Pons (tissue), 1 donor: Measurements from ENCODE around the gene PLK2.

Source experiments
- DNase-seq: peaks from one replicate; pipeline ENCODE4 v3.0.0-alpha.2; 2016; ENCODE audit warnings: low spot score

Gene PLK2

DNA sequence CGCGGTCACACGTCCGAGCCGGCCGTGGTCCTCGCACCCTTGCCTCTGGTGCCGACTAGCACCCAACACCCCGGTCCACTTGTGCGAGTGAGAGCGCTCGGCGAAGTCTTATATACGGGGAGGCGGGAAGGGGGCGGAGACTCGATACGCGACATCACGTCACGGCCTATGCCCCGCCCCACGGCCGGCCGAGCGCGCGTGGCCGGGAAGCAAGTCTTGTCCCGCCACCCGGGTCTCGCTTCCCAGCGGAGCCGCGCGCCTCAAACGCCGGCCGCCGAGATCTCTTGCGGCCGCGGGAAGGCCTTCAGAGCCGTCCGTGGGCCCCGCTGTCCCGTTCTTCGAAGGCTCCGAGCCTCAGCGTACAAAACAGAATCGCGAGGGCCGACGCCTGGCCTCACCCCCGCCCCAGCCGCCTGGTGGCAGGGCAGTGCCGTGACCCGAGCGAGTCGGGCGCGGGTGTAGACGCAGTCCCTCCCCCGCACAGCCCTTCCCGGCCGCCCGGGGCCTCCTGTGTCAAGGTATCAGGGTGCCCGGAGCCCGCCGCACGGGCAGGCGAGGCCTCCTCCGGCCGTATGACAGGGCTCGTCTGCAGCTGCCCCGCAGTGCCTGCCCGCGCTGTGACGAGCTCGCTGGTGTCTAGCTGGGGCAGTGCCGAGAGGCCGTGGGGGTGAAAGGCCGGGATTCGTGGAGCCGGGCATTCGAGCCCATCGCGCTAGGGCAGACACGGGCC lies at the start of gene PLK2:
TSS of gene PLK2 (minus strand) at position 85 of the 730 bp plus-strand sequence. CDS start 127 bp downstream, outside the sequence.
- peak; percentile 90 for DNase-seq

- DNase-seq, result no peak
Observed at GRCh38 chr5:58507715-58508114, 47.8 kb upstream of the PLK2 start.

GRCh38 chr5:58505971-58506640 lies 46.2 kb upstream of the PLK2 start:
- DNase-seq, result no peak

DNA sequence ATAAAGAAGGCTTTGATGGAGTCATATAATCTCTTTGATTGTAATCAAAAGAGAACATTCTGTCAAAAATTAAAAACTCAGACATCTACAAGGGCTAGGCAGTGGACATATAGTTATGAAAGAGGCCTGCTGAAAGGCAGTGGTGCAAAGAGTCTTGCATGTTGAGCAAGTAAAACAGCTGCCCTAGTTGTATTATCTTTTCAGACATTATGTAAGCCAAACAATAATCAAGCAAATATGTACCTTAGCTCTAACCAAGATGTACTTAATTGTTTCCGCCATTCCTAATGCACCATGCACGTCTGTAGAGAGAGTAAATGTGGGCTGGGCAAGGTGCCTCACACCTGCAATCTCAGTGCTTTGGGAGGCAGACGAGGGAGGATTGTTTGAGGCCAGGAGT lies 45.6 kb upstream of the PLK2 start:
- DNase-seq, result no peak

GRCh38 chr5:58504766-58505165 lies 44.9 kb upstream of the PLK2 start:
- no peak for DNase-seq

- DNase-seq, result no peak
Observed at GRCh38 chr5:58503390-58504046, 43.6 kb upstream of the PLK2 start.

DNA sequence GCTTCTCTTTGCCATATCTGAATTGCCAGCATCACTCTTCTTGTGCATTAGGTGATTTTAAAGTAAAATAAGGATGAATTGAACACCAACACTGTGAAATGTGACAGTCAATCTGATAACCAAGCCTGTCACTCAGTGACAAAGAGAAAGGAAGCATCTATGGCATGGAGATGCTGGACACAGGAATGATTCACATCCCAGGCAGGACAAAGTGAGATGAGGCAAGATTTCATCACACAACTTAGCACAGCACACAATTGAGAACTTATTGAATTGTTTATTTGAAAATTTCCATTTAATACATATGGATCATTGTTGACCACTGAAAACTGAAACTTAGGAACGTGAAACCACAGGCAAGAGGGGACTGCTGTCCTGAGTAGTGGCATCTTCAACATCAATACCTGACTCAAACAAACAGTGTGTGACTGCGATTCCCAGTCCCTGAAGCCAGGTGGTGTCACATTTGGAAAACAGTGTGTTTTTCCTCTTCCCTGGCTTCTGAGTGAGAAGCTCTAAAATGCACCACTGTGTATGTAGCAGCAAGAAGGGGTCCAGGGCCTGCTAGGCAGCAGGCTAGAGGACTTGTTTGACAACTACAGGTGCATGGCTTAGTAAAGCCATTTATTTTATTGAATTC lies 42.0 kb upstream of the PLK2 start:
- DNase-seq, result no peak

DNA sequence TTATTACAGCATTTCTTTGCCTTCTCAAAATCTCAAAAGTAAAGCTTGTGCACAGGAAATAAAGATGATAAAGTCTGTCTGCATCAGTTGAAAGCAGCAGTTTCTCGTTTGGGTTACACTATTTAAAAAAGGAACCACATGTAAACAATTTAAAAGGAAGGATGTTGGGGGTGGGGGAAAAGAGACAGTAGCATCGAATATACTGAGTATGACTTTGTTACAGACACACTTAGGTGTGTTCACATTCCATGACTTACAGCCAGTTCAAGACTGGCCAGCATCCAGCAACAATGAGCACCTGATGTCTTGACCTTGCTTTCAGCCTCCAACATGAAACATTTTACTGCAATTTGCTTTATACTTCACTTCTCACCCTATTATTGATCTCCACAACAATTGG lies 40.1 kb upstream of the PLK2 start:
- no peak for DNase-seq

DNA sequence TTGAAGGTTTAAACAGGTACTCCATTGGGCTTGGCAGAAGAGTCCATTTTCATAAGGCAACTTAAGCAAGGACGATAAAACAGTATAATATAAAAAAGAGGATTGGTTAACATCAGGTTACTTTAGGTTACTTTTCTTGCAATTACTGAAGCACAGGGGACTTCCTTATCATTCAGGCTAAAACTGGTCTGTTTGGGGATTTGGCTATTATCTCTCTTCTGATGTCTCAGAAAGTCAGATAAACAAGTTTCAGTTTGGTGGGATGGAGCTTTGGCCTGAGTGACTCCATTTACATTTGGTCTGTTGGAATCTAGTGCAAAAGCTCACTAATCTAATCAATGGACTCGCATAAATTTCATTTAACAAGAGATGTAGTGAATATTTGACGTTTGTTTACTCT lies 39.3 kb upstream of the PLK2 start:
- no peak for DNase-seq

DNA sequence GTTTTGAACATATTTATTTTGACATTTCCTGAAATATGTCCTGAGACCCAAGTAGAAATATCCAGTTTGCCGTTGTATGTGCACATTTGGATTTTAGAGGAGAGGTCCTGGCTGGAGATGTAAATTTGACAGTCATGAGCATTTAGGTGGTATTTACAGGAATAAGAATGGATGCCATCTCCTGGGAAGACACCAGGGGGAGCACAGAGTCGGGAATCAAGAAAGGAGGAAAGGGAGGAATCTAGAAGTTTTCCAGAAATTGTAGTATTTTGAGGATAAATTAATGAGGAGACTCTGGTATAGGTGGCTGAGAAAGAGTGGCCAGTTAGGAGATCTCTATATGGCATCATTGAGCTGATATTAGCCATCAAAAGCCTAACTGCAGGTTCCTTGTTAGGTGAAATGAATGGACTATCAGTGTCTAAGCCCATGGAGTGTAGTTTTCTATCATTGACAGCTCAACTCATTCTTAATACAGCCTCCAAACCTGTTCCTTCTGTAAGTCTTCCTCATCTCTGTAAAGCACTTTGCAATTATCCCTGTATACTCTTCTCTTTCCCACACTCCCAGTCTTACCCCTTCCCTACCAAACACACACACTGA lies 38.6 kb upstream of the PLK2 start:
- DNase-seq, result peak; percentile 39

DNA sequence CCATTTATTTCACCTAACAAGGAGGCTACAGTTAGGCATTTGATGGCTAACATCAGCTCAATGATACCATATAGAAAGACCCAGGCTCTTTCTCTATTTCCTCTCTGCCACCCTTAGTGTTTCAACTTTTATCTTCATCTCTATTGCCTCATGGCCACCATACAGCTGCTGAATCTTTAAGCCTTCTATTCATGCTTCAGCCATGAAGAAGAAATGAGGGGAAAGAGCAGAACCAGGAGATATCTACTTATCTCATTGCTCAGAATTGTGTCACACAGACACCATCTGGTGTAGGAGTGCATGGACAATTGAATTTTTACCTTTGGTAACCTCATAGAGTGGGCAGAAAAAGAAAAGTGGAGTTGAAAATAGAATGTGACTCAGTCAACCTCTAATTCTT lies 38.0 kb upstream of the PLK2 start:
- DNase-seq, result no peak

DNA sequence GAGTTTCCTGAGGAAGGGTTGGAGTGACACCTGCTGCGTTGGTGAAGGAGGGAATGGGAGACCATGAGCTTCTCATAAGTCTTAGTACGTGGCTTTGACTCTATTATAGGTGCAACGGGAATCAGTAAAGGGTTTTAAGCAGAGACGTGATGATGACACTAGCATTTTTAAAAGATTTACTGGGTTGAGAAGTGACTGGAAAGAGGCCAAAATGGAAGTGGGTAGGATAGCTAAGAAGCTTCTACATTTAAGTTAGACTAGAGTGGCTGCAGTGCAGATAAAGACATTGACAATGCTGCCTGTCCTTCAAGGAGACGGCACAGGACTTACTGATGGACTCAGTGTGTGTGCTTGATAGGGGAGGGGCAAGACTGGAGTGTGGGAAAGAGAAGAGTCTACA lies 37.5 kb upstream of the PLK2 start:
- no peak for DNase-seq

- no peak for DNase-seq
Observed at GRCh38 chr5:58496488-58496887, 36.6 kb upstream of the PLK2 start.

GRCh38 chr5:58493141-58493540 lies 33.3 kb upstream of the PLK2 start:
- DNase-seq, result no peak

DNA sequence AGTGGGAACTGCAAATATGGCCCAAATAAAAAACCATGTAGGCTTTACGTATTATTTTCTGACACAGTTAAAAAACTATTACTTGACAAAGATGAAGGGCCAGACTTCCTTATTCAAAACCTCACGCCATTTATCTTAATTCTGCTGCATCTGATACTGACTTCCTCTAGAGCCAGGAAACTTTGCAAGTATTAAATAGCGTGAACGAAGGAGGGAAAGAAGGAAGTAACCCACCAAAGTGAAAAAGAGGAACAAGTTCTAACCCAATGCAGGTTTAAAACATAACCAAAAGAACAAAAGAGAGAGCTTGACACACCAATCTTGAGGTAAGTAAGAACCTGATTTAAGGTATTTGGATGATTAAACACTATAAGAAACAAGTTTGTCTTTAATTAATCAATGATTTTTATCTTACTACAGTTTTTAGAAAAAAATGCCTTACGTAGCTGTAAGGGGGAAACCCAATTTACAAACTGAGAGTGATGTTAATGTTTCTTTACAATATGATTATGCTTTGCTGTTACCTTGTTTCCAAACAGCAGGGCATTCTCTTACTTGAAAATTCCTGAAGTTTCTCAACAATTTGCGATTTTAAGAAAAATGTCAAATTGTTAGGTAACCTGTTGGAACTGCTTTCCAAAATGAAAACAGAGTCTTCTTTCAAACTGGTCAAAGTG lies 31.5 kb upstream of the PLK2 start, which contains the start of gene GAPT:
TSS of gene GAPT (plus strand) at position 220 of the 677 bp plus-strand sequence. CDS start 3,102 bp downstream, outside the sequence.
- DNase-seq, result peak; percentile 74

- DNase-seq, result peak; percentile 11
Observed at GRCh38 chr5:58490402-58491050, 30.6 kb upstream of the PLK2 start.

- DNase-seq, result no peak
Observed at GRCh38 chr5:58486290-58486689, 26.4 kb upstream of the PLK2 start.

- no peak for DNase-seq
Observed at GRCh38 chr5:58484505-58484904, 24.6 kb upstream of the PLK2 start.

- no peak for DNase-seq
Observed at GRCh38 chr5:58482536-58482935, 22.6 kb upstream of the PLK2 start.

- DNase-seq, result no peak
Observed at GRCh38 chr5:58481828-58482227, 21.9 kb upstream of the PLK2 start.

DNA sequence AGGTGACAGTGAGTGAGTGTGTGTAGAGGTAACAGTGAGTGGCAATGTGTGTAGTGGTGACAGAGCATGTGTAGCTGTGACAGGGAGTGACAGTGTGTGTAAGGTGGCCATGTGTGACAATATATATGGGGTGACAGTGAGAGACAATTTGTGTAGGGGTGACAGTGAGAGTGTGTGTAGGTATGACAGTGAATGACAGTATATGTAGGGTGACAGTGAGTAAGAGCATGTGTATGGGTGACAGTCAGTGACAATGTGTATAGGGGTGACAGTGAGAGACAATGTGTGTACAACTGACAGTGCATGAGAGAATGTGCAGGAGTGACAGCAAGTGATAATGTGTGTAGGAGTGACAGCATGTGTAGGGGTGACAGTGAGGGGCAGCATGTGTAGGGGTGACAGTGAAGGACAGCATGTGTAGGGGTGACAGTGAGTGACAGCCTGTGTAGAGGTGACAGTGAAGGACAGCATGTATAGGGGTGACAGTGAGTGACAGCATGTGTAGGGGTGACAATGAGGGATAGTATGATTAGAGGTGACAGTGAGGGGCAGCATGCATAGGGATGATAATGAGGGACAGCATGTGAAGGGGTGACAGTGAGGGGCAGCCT lies 21.3 kb upstream of the PLK2 start:
- no peak for DNase-seq
